HG03457 (cell line): ENCODE data around the gene TMEM178A.

Source experiments
- ATAC-seq: cut with Tn5 transposase; IDR thresholded peaks from one replicate; pipeline ENCODE4 v1.9.1; 2021; ENCODE audit warnings: moderate number of reproducible peaks; ENCODE audit not compliant: unreplicated experiment

TMEM178A gene

GRCh38 chr2:39736640-39737039 is 70.9 kb downstream of the TMEM178A start:
- no peak for ATAC-seq

- no peak for ATAC-seq
Measured at GRCh38 chr2:39737661-39738060, 71.9 kb downstream of the TMEM178A start.

- ATAC-seq = no peak
Measured at GRCh38 chr2:39738936-39739335, 73.2 kb downstream of the TMEM178A start.

GRCh38 chr2:39739386-39739785 is 73.7 kb downstream of the TMEM178A start:
- no peak for ATAC-seq

GRCh38 chr2:39741871-39742270 is 76.2 kb downstream of the TMEM178A start:
- no peak for ATAC-seq

- no peak for ATAC-seq
Measured at GRCh38 chr2:39743269-39743776, 77.6 kb downstream of the TMEM178A start.

GRCh38 chr2:39755466-39755865 is 89.7 kb downstream of the TMEM178A start:
- ATAC-seq = no peak

GRCh38 chr2:39757156-39757555 is 91.4 kb downstream of the TMEM178A start:
- no peak for ATAC-seq

GRCh38 chr2:39762448-39762847 is 96.7 kb downstream of the TMEM178A start:
- no peak for ATAC-seq
